NCI-H128 (cell line): ENCODE results near the gene SLC45A2.
A peak's percentile ranks its signal among the peaks of the same experiment; 100 is the strongest.

Source experiments
- DNase-seq: peaks from one replicate; lab custom pipeline; 2025; ENCODE audit not compliant: unreplicated experiment; lab: John Stamatoyannopoulos, UW

Gene SLC45A2

GRCh38 chr5:34007621-34008600, 23.4 kb upstream of the SLC45A2 start, which contains the start of gene AMACR:
TSS of gene AMACR (minus strand) at chr5:34008050. CDS start at chr5:34008019, 31 bp downstream.
- peak; percentile 96 for DNase-seq

GRCh38 chr5:34007201-34007620, 22.7 kb upstream of the SLC45A2 start:
- DNase-seq, result no peak

- no peak for DNase-seq
Observed at GRCh38 chr5:34005681-34006080, 21.2 kb upstream of the SLC45A2 start.

GRCh38 chr5:34005211-34005610, 20.7 kb upstream of the SLC45A2 start:
- DNase-seq, result no peak

GRCh38 chr5:34003941-34004340, 19.4 kb upstream of the SLC45A2 start:
- no peak for DNase-seq

- no peak for DNase-seq
Observed at GRCh38 chr5:34002629-34003328, 18.3 kb upstream of the SLC45A2 start.

GRCh38 chr5:34001241-34001841, 16.8 kb upstream of the SLC45A2 start:
- DNase-seq, result peak; percentile 12

GRCh38 chr5:33999978-34000377, 15.5 kb upstream of the SLC45A2 start:
- DNase-seq, result no peak

GRCh38 chr5:33997331-33997983, 13.0 kb upstream of the SLC45A2 start:
- DNase-seq, result peak; percentile 9

GRCh38 chr5:33995865-33996264, 11.4 kb upstream of the SLC45A2 start:
- DNase-seq, result no peak

- no peak for DNase-seq
Observed at GRCh38 chr5:33994845-33995244, 10.4 kb upstream of the SLC45A2 start.

- DNase-seq, result no peak
Observed at GRCh38 chr5:33992864-33993263, 8.4 kb upstream of the SLC45A2 start.

- DNase-seq, result no peak
Observed at GRCh38 chr5:33985447-33985846, 954 bp upstream of the SLC45A2 start.

- DNase-seq, result no peak
Observed at GRCh38 chr5:33984178-33984577, 315 bp downstream of the SLC45A2 start.

GRCh38 chr5:33981408-33982162, 2.9 kb downstream of the SLC45A2 start:
- DNase-seq, result no peak

- no peak for DNase-seq
Observed at GRCh38 chr5:33980030-33980429, 4.5 kb downstream of the SLC45A2 start.

- DNase-seq, result no peak
Observed at GRCh38 chr5:33978306-33978705, 6.2 kb downstream of the SLC45A2 start.

- DNase-seq, result no peak
Observed at GRCh38 chr5:33976307-33976706, 8.2 kb downstream of the SLC45A2 start.

- no peak for DNase-seq
Observed at GRCh38 chr5:33975852-33976251, 8.6 kb downstream of the SLC45A2 start.

- no peak for DNase-seq
Observed at GRCh38 chr5:33973271-33973670, 11.2 kb downstream of the SLC45A2 start.
